ENCODE measurements around the gene ONECUT1.

- TF ChIP-seq POLR2A (IDR thresholded peaks at IDR 0.05): no peak
- no peak for TF ChIP-seq CTCF (IDR thresholded peaks at IDR 0.05)
Observed at GRCh38 chr15:52799145-52799811, 9.1 kb upstream of the ONECUT1 start.
